T-helper 22 cell (primary cell): ENCODE measurements around the gene C1RL.

Experiments
- DNase-seq: peaks from one replicate; pipeline ENCODE4 v3.0.0-alpha.2; 2020; ENCODE audit warnings: low read depth

Gene C1RL

GRCh38 chr12:7108796-7109571, at the start of gene C1RL:
Gene C1RL (minus strand): TSS chr12:7109214. CDS start chr12:7109180, 34 bp downstream.
- DNase-seq: peak; percentile 46

GRCh38 chr12:7157391-7157790, 48.4 kb upstream of the C1RL start:
- no peak for DNase-seq

GRCh38 chr12:7156259-7157197, 47.5 kb upstream of the C1RL start:
- DNase-seq: no peak

GRCh38 chr12:7155471-7156034, 46.5 kb upstream of the C1RL start:
- DNase-seq: no peak

GRCh38 chr12:7154901-7155470, 46.0 kb upstream of the C1RL start:
- no peak for DNase-seq

- DNase-seq: no peak
Observed at GRCh38 chr12:7154042-7154441, 45.0 kb upstream of the C1RL start.

GRCh38 chr12:7152818-7153217, 43.8 kb upstream of the C1RL start:
- no peak for DNase-seq

GRCh38 chr12:7151532-7151931, 42.5 kb upstream of the C1RL start:
- DNase-seq: no peak

- DNase-seq: no peak
Observed at GRCh38 chr12:7150841-7151240, 41.8 kb upstream of the C1RL start.

GRCh38 chr12:7150356-7150755, 41.3 kb upstream of the C1RL start:
- DNase-seq: no peak

- no peak for DNase-seq
Observed at GRCh38 chr12:7146906-7147305, 37.9 kb upstream of the C1RL start.

GRCh38 chr12:7146228-7146627, 37.2 kb upstream of the C1RL start:
- no peak for DNase-seq

GRCh38 chr12:7145671-7146070, 36.7 kb upstream of the C1RL start:
- no peak for DNase-seq

GRCh38 chr12:7144414-7145120, 35.6 kb upstream of the C1RL start:
- DNase-seq: no peak

GRCh38 chr12:7143564-7143963, 34.5 kb upstream of the C1RL start:
- no peak for DNase-seq

GRCh38 chr12:7142809-7143465, 33.9 kb upstream of the C1RL start:
- no peak for DNase-seq

- no peak for DNase-seq
Observed at GRCh38 chr12:7142056-7142644, 33.1 kb upstream of the C1RL start.

GRCh38 chr12:7141351-7142005, 32.5 kb upstream of the C1RL start:
- no peak for DNase-seq

- DNase-seq: no peak
Observed at GRCh38 chr12:7139200-7139599, 30.2 kb upstream of the C1RL start.

GRCh38 chr12:7137908-7138307, 28.9 kb upstream of the C1RL start:
- DNase-seq: no peak
